CD4-positive, alpha-beta T cell treated with Interleukin-4 for 1 hour (primary cell): ENCODE measurements around the gene TNFRSF13B.

Source experiments
- DNase-seq, 2 donors: peaks; one replicate each; pipeline ENCODE4 v3.0.0-alpha.2; 2020 to 2022

Gene TNFRSF13B

GRCh38 chr17:16953841-16954240 is 18.1 kb downstream of the TNFRSF13B start:
- DNase-seq: no peak

GRCh38 chr17:16953347-16953746 is 18.6 kb downstream of the TNFRSF13B start:
- DNase-seq: no peak

- DNase-seq: no peak
Observed at GRCh38 chr17:16952401-16952800, 19.5 kb downstream of the TNFRSF13B start.

- DNase-seq: no peak
Observed at GRCh38 chr17:16950488-16950887, 21.4 kb downstream of the TNFRSF13B start.

- DNase-seq: no peak
Observed at GRCh38 chr17:16948587-16949376, 23.1 kb downstream of the TNFRSF13B start.

- DNase-seq: no peak
Observed at GRCh38 chr17:16947470-16947869, 24.4 kb downstream of the TNFRSF13B start.

- DNase-seq: no peak
Observed at GRCh38 chr17:16945663-16946218, 26.2 kb downstream of the TNFRSF13B start.

- DNase-seq: no peak
Observed at GRCh38 chr17:16945136-16945482, 26.8 kb downstream of the TNFRSF13B start.

- no peak for DNase-seq
Observed at GRCh38 chr17:16944334-16945135, 27.4 kb downstream of the TNFRSF13B start.

GRCh38 chr17:16943541-16944333 is 28.2 kb downstream of the TNFRSF13B start:
- no peak for DNase-seq

- no peak for DNase-seq
Observed at GRCh38 chr17:16943032-16943352, 28.9 kb downstream of the TNFRSF13B start.

- DNase-seq: no peak
Observed at GRCh38 chr17:16942141-16943031, 29.5 kb downstream of the TNFRSF13B start.

- DNase-seq: no peak
Observed at GRCh38 chr17:16941072-16942036, 30.6 kb downstream of the TNFRSF13B start.

GRCh38 chr17:16940116-16940881 is 31.6 kb downstream of the TNFRSF13B start:
- DNase-seq: no peak

- no peak for DNase-seq
Observed at GRCh38 chr17:16939606-16940115, 32.3 kb downstream of the TNFRSF13B start.

- DNase-seq: no peak
Observed at GRCh38 chr17:16939208-16939576, 32.7 kb downstream of the TNFRSF13B start.

- DNase-seq: no peak
Observed at GRCh38 chr17:16938496-16939207, 33.3 kb downstream of the TNFRSF13B start.

GRCh38 chr17:16938031-16938430 is 33.9 kb downstream of the TNFRSF13B start:
- no peak for DNase-seq

- DNase-seq: no peak
Observed at GRCh38 chr17:16937431-16937830, 34.5 kb downstream of the TNFRSF13B start.
